ENCODE results near the gene TMEM59. TPM values are rescaled to one million over a fixed set of nuclear protein-coding genes. Genes with fewer than 3 reads are reported as not detected.
"Not testable (repeated sequence)": the region's sequence is repeated elsewhere in the genome, so short reads cannot be mapped to it uniquely, and the experiment has no call there.

The TMEM59 gene
- total RNA-seq, 1 donor from 2014 or later: 119 TPM

GRCh38 chr1:54003750-54004480 lies 49.1 kb downstream of the TMEM59 start:
- H3K27ac Mint-ChIP-seq; H3K36me3 Mint-ChIP-seq (ENCODE audit: low read depth); DNase-seq (ENCODE audit: low spot score); intact Hi-C loops (cut with micrococcal nuclease); H3K9me3 Mint-ChIP-seq; H3K4me1 Mint-ChIP-seq (ENCODE audit: low read depth); H3K27me3 Mint-ChIP-seq (ENCODE audit: insufficient read depth); H3K4me3 Mint-ChIP-seq: not testable (repeated sequence)

GRCh38 chr1:54003249-54003646 lies 49.8 kb downstream of the TMEM59 start:
- no peak overlapping the region for H3K27ac Mint-ChIP-seq
- H3K4me1 Mint-ChIP-seq (ENCODE audit: low read depth): no peaks in the 10 kb centered on the region
- H3K9me3 Mint-ChIP-seq: no peaks in the 10 kb centered on the region
- peaks cover 9% of the 10 kb centered on the region for H3K27me3 Mint-ChIP-seq (ENCODE audit: insufficient read depth)
- H3K36me3 Mint-ChIP-seq (ENCODE audit: low read depth): no peaks in the 10 kb centered on the region
- no peak for DNase-seq (ENCODE audit: low spot score)
- H3K4me3 Mint-ChIP-seq: no peak overlapping the region
- intact Hi-C loops (cut with micrococcal nuclease): no loop called here

GRCh38 chr1:54002544-54003248 lies 50.3 kb downstream of the TMEM59 start:
- H3K36me3 Mint-ChIP-seq (ENCODE audit: low read depth): no peaks in the 10 kb centered on the region
- H3K4me1 Mint-ChIP-seq (ENCODE audit: low read depth): no peaks in the 10 kb centered on the region
- H3K4me3 Mint-ChIP-seq: no peak overlapping the region
- intact Hi-C loops (cut with micrococcal nuclease): no loop called here
- H3K27me3 Mint-ChIP-seq (ENCODE audit: insufficient read depth): peaks cover 9% of the 10 kb centered on the region
- no peak overlapping the region for H3K27ac Mint-ChIP-seq
- no peak for DNase-seq (ENCODE audit: low spot score)
- H3K9me3 Mint-ChIP-seq: no peaks in the 10 kb centered on the region

- intact Hi-C loops (cut with micrococcal nuclease): no loop called here
- no peak overlapping the region for H3K27ac Mint-ChIP-seq
- no peaks in the 10 kb centered on the region for H3K9me3 Mint-ChIP-seq
- no peak overlapping the region for H3K4me3 Mint-ChIP-seq
- H3K27me3 Mint-ChIP-seq (ENCODE audit: insufficient read depth): peaks cover 9% of the 10 kb centered on the region
- H3K36me3 Mint-ChIP-seq (ENCODE audit: low read depth): no peaks in the 10 kb centered on the region
- H3K4me1 Mint-ChIP-seq (ENCODE audit: low read depth): no peaks in the 10 kb centered on the region
- no peak for DNase-seq (ENCODE audit: low spot score)
Measured at GRCh38 chr1:54001591-54001990, 51.4 kb downstream of the TMEM59 start.

- peaks cover 9% of the 10 kb centered on the region for H3K27me3 Mint-ChIP-seq (ENCODE audit: insufficient read depth)
- H3K9me3 Mint-ChIP-seq: no peaks in the 10 kb centered on the region
- DNase-seq (ENCODE audit: low spot score): no peak
- no peaks in the 10 kb centered on the region for H3K36me3 Mint-ChIP-seq (ENCODE audit: low read depth)
- H3K4me1 Mint-ChIP-seq (ENCODE audit: low read depth): no peaks in the 10 kb centered on the region
- no peak overlapping the region for H3K27ac Mint-ChIP-seq
- H3K4me3 Mint-ChIP-seq: no peak overlapping the region
- intact Hi-C loops (cut with micrococcal nuclease): no loop called here
Measured at GRCh38 chr1:53999920-54000319, 53.1 kb downstream of the TMEM59 start.

- Mint-ChIP-seq H3K4me1 (ENCODE audit: low read depth) (no peaks in the 10 kb centered on the region), H3K27ac (no peak overlapping the region), H3K4me3 (no peak overlapping the region), H3K36me3 (ENCODE audit: low read depth) (no peaks in the 10 kb centered on the region), H3K9me3 (no peaks in the 10 kb centered on the region), H3K27me3 (ENCODE audit: insufficient read depth) (peaks cover 9% of the 10 kb centered on the region)
- DNase-seq (ENCODE audit: low spot score): no peak
- intact Hi-C loops (cut with micrococcal nuclease): no loop called here
Measured at GRCh38 chr1:53998223-53998622, 54.8 kb downstream of the TMEM59 start.

GRCh38 chr1:53995683-53996082 lies 57.3 kb downstream of the TMEM59 start:
- H3K4me3 Mint-ChIP-seq: no peak overlapping the region
- no peak overlapping the region for H3K27ac Mint-ChIP-seq
- H3K9me3 Mint-ChIP-seq: no peaks in the 10 kb centered on the region
- no peaks in the 10 kb centered on the region for H3K4me1 Mint-ChIP-seq (ENCODE audit: low read depth)
- H3K27me3 Mint-ChIP-seq (ENCODE audit: insufficient read depth): peaks cover 2% of the 10 kb centered on the region
- intact Hi-C loops (cut with micrococcal nuclease): no loop called here
- DNase-seq (ENCODE audit: low spot score): no peak
- no peaks in the 10 kb centered on the region for H3K36me3 Mint-ChIP-seq (ENCODE audit: low read depth)

- H3K36me3 Mint-ChIP-seq (ENCODE audit: low read depth); H3K4me1 Mint-ChIP-seq (ENCODE audit: low read depth); H3K9me3 Mint-ChIP-seq; intact Hi-C loops (cut with micrococcal nuclease); H3K27me3 Mint-ChIP-seq (ENCODE audit: insufficient read depth); H3K4me3 Mint-ChIP-seq; H3K27ac Mint-ChIP-seq; DNase-seq (ENCODE audit: low spot score): not testable (repeated sequence)
Measured at GRCh38 chr1:53994516-53994915, 58.5 kb downstream of the TMEM59 start.

GRCh38 chr1:53992085-53992874 lies 60.7 kb downstream of the TMEM59 start:
- no peak for DNase-seq (ENCODE audit: low spot score)

GRCh38 chr1:53987880-53988279 lies 65.1 kb downstream of the TMEM59 start:
- intact Hi-C loops (cut with micrococcal nuclease): no loop called here
- DNase-seq (ENCODE audit: low spot score): no peak
- H3K4me3 Mint-ChIP-seq: no peak overlapping the region
- peaks cover 7% of the 10 kb centered on the region for H3K4me1 Mint-ChIP-seq (ENCODE audit: low read depth)
- no peaks in the 10 kb centered on the region for H3K9me3 Mint-ChIP-seq
- no peaks in the 10 kb centered on the region for H3K36me3 Mint-ChIP-seq (ENCODE audit: low read depth)
- no peaks in the 10 kb centered on the region for H3K27me3 Mint-ChIP-seq (ENCODE audit: insufficient read depth)
- no peak overlapping the region for H3K27ac Mint-ChIP-seq

More at GRCh38 chr1:53992085-53992874, 60.7 kb downstream of the TMEM59 start:
- Mint-ChIP-seq H3K27ac (no peak overlapping the region), H3K27me3 (ENCODE audit: insufficient read depth) (no peaks in the 10 kb centered on the region), H3K9me3 (no peaks in the 10 kb centered on the region), H3K4me3 (no peak overlapping the region), H3K36me3 (ENCODE audit: low read depth) (no peaks in the 10 kb centered on the region), H3K4me1 (ENCODE audit: low read depth) (peaks cover 7% of the 10 kb centered on the region)
- intact Hi-C loops (cut with micrococcal nuclease): no loop called here

- H3K4me3 Mint-ChIP-seq: no peak overlapping the region
- no peak overlapping the region for H3K27ac Mint-ChIP-seq
- H3K4me1 Mint-ChIP-seq (ENCODE audit: low read depth): peaks cover 7% of the 10 kb centered on the region
Measured at GRCh38 chr1:53986458-53986857, 66.5 kb downstream of the TMEM59 start.

GRCh38 chr1:53984726-53985125 lies 68.3 kb downstream of the TMEM59 start:
- intact Hi-C loops (cut with micrococcal nuclease): no loop called here
- peaks cover 7% of the 10 kb centered on the region for H3K4me1 Mint-ChIP-seq (ENCODE audit: low read depth)

More at GRCh38 chr1:53986458-53986857, 66.5 kb downstream of the TMEM59 start:
- no peak for DNase-seq (ENCODE audit: low spot score)
- H3K27me3 Mint-ChIP-seq (ENCODE audit: insufficient read depth): no peaks in the 10 kb centered on the region
- no peaks in the 10 kb centered on the region for H3K9me3 Mint-ChIP-seq
- intact Hi-C loops (cut with micrococcal nuclease): no loop called here
- H3K36me3 Mint-ChIP-seq (ENCODE audit: low read depth): no peaks in the 10 kb centered on the region

GRCh38 chr1:53982763-53983104 lies 70.3 kb downstream of the TMEM59 start:
- no peak overlapping the region for H3K27ac Mint-ChIP-seq
- H3K36me3 Mint-ChIP-seq (ENCODE audit: low read depth): no peaks in the 10 kb centered on the region
- DNase-seq (ENCODE audit: low spot score): no peak
- no peaks in the 10 kb centered on the region for H3K27me3 Mint-ChIP-seq (ENCODE audit: insufficient read depth)
- no peaks in the 10 kb centered on the region for H3K9me3 Mint-ChIP-seq
- peaks cover 1% of the 10 kb centered on the region for H3K4me1 Mint-ChIP-seq (ENCODE audit: low read depth)
- H3K4me3 Mint-ChIP-seq: no peak overlapping the region
- intact Hi-C loops (cut with micrococcal nuclease): no loop called here

More at GRCh38 chr1:53984726-53985125, 68.3 kb downstream of the TMEM59 start:
- Mint-ChIP-seq H3K9me3 (no peaks in the 10 kb centered on the region), H3K4me3 (no peak overlapping the region), H3K27me3 (ENCODE audit: insufficient read depth) (no peaks in the 10 kb centered on the region), H3K36me3 (ENCODE audit: low read depth) (no peaks in the 10 kb centered on the region), H3K27ac (no peak overlapping the region)
- DNase-seq (ENCODE audit: low spot score): no peak

Measured in activated T-helper 1 cell treated with anti-CD3 and anti-CD28 coated beads, Interleukin-12 subunit alpha, Interleukin-12 subunit beta, Interleukin-2, Interleukin-4 antibody, amounts not matched to agents 30 ng/mL and 10 ng/mL and 1 ng/mL, durations not matched to agents 14 hours and 24 hours and 36 hours (primary cell).